Bronchial epithelial cell (primary cell): ENCODE measurements around the gene LIN37. TPM values are rescaled to one million over a fixed set of nuclear protein-coding genes. Genes with fewer than 3 reads are reported as not detected.
"Not testable (repeated sequence)": the region's sequence is repeated elsewhere in the genome, so short reads cannot be mapped to it uniquely, and the experiment has no call there.

Source experiments
- DNase-seq: peaks from one replicate; pipeline ENCODE4 v3.0.0-alpha.2; 2010; ENCODE audit warnings: low read depth
- FAIRE-seq: peaks from 2 replicates; lab custom pipeline; 2011; peaks lifted over from hg19 to GRCh38; lab: Jason Lieb, UNC
- H3K27me3 ChIP-seq: 2 replicates; pipeline ENCODE4 v1.5.1; 2011; ENCODE audit warnings: low read length; ENCODE audit not compliant: control insufficient read depth, insufficient read depth
- H3K36me3 ChIP-seq: 2 replicates; pipeline ENCODE4 v1.5.1; 2011; ENCODE audit warnings: low read length; ENCODE audit not compliant: control insufficient read depth, insufficient read depth
- H3K4me3 ChIP-seq: 2 replicates; pipeline ENCODE4 v1.5.1; 2011; ENCODE audit warnings: mild to moderate bottlenecking, low read depth, low read length, control low read depth
- total RNA-seq: library from RNA; depleted of rRNA; stranded (reverse); fragments of >200 nt; gene quantifications from 2 replicates; pipeline ENCODE4 v1.2.1, GENCODE V29; 2014
- TF ChIP-seq, protein P1 (sequence below): IDR thresholded peaks from 2 replicates; pipeline ENCODE4 v1.5.1; 2011; ENCODE audit warnings: mild to moderate bottlenecking, moderate library complexity, low read length, control low read depth, inconsistent platforms; ENCODE audit not compliant: insufficient read depth, severe bottlenecking

LIN37 gene
- total RNA-seq, 1 donor from 2014 or later: 5.3 TPM

DNA sequence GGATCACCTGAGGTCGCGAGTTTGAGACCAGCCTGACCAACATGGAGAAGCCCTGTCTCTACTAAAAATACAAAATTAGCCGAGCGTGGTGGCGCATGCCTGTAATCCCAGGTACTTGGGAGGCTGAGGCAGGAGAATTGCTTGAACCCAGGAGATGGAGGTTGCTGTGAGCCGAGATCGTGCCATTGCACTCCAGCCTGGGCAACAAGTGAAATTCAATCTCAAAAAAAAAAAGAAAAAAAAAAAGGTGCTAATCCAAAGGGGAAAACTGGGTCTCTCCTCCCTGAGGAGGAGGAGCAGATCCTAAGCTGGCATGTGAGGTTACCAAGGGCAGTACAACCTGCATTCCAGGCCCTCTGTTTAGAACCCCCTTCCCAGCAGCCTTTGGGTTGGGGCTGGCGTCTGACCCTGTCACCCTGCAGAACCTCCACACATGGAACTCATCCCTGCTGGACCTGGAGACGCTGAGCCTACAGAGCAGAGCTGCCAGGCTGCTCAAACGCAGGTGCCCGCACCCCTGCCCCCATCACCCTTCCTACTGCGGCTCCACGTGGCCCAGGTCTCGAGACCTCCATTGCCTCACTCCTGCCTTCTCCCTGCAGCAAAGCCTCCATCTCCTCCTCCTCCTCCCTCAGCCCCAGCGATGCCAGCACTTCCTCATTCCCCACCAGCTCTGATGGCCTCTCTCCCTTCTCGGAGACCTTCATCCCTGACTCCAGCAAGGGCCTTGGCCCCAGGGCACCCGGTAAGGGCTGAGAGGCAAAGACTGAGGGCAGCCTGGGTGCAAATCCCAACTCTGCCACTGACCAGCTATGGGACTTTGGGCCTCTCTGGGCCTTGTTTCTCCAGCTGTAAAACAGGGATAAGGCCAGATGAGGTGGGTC, 16.3 kb downstream of the LIN37 start:
- Histone ChIP-seq H3K36me3 (peaks cover 22% of the 10 kb centered on the region), H3K27me3 (no peaks in the 10 kb centered on the region), H3K4me3 (no peak overlapping the region)
- TF ChIP-seq, protein P1, sequence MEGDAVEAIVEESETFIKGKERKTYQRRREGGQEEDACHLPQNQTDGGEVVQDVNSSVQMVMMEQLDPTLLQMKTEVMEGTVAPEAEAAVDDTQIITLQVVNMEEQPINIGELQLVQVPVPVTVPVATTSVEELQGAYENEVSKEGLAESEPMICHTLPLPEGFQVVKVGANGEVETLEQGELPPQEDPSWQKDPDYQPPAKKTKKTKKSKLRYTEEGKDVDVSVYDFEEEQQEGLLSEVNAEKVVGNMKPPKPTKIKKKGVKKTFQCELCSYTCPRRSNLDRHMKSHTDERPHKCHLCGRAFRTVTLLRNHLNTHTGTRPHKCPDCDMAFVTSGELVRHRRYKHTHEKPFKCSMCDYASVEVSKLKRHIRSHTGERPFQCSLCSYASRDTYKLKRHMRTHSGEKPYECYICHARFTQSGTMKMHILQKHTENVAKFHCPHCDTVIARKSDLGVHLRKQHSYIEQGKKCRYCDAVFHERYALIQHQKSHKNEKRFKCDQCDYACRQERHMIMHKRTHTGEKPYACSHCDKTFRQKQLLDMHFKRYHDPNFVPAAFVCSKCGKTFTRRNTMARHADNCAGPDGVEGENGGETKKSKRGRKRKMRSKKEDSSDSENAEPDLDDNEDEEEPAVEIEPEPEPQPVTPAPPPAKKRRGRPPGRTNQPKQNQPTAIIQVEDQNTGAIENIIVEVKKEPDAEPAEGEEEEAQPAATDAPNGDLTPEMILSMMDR: no peak
- DNase-seq (no peak), FAIRE-seq (no peak)

GRCh38 chr19:35766571-35767104, 18.3 kb downstream of the LIN37 start:
- no peaks in the 10 kb centered on the region for H3K27me3 ChIP-seq
- no peak for FAIRE-seq
- DNase-seq: no peak

DNA sequence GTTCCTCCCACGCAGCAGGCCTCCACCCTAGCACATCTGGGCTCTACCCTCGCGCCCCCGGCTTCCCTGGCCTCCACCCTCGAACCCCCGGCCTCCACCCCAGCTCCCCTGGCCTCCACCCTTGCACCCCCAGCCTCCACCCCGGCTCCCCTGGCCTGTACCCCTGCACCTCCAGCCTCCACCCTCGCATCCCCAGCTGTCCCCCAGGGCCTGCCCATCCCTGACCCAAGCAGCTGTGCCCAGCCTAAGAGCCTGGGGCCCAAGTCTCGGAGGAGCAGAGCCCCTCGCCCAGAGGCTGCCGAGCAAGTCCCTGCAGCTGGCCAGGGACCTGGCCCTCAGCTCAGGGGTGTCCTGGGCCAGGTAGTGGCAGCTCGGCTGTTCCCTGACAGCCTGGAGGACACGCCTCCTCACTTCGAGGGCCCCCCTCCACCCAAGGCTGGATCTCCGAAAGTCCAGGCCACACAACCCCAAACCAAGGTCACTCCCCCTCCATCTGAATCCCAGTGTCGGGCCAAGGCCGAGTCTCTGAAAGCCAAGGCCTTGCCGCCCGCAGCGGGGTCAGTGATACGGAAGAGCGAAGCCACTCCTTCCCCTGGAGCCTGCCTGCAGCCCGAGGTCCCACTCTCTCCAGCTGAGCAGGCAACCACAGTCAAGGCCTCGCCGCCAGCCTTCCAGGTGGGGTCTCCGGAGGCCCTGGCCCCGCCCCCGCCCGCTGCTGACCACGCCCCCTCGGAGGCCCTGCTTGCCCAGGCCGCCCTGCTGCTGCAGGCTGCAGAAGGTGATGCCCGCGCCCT, 19.1 kb downstream of the LIN37 start:
- Histone ChIP-seq H3K36me3 (peaks cover 16% of the 10 kb centered on the region), H3K27me3 (no peaks in the 10 kb centered on the region), H3K4me3 (no peak overlapping the region)
- TF ChIP-seq, protein P1: no peak
- DNase-seq: no peak
- FAIRE-seq: no peak

More at GRCh38 chr19:35766571-35767104, 18.3 kb downstream of the LIN37 start:
- no peak overlapping the region for H3K4me3 ChIP-seq
- TF ChIP-seq, protein P1: no peak
- H3K36me3 ChIP-seq: peaks cover 21% of the 10 kb centered on the region

- Histone ChIP-seq H3K36me3 (peaks cover 15% of the 10 kb centered on the region), H3K4me3 (no peak overlapping the region), H3K27me3 (no peaks in the 10 kb centered on the region)
- TF ChIP-seq, protein P1: no peak
- no peak for DNase-seq
- FAIRE-seq: no peak
Observed at GRCh38 chr19:35768082-35768421, 19.7 kb downstream of the LIN37 start.

DNA sequence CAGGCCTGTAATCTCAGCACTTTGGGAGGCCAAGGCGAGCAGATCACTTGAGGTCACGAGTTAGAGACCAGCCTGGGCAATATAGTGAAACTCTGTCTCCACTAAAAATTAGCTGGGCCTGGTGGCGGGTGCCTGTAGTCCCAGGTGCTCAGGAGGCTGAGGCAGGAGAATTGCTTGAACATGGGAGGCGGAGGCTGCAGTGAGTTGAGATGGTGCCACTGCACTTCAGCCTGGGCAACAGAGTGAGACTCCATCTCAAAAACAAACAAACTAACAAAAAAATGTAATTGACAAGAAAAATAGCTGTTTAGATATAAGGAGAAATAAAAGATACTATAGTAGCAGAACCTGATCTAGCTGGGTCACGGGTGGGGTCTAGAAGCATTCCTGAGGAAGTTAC, 24.0 kb downstream of the LIN37 start:
- not testable (repeated sequence) for H3K27me3 ChIP-seq, H3K4me3 ChIP-seq, H3K36me3 ChIP-seq, DNase-seq, FAIRE-seq
